GM21360 (cell line): Measurements from ENCODE around the gene OPCML.

Experiments used
- ATAC-seq: cut with Tn5 transposase; IDR thresholded peaks from one replicate; pipeline ENCODE4 v1.9.1; 2021; ENCODE audit warnings: mild to moderate bottlenecking, moderate library complexity; ENCODE audit not compliant: unreplicated experiment

Gene OPCML

DNA sequence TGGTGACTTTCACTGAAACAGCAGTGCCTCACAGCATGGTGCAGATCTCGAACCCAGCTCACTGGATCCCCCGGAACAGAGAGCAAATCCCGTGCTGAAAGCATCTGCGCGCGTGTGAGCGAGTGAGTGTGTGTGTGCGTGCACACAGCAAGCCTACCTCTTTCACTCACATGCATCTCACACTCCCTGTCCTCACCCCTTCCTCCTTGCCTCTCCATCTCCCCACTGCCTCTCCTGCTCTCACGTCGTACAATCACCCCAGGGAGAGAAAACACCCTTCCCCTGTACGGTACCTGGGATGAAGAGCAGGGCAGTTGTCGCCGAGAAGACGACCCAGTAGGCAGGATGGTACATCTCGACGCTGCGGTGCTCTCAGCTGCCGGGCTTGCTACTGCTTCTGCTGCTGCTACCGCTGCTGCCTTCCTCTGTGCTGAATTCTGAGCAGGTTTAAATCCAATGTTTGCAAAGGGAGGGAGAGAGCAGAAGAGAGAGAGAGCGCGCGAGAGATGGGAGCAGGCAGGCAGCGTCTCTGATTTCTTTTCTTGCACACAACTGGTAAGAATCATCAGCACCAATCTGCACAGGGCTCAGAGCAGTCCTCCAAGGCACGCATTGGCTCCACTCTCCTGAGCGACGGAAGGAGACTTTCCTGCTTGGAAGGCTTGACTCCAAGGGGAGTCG lies at the start of gene OPCML:
TSS of gene OPCML (minus strand) at position 531 of the 681 bp plus-strand sequence.
- no peak for ATAC-seq

DNA sequence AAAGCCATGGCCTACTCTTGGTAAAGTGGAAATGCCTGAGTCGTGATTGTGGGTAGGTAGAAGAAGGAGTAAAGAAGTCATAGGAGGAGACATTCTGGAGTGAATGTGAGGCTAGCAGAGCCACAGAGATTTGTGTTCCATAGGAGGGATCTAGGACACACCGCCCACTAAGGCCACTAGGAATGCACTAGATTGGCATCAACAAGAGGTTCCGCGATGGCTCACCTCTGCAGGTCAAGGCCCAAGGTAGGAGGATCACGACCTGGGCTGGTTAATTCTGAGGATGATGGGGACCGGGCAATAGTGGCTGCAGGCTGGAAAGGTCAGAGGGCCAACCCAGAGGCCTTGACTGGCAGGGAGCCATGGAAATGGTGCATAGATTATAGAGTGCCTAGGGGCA lies 48.8 kb upstream of the OPCML start:
- no peak for ATAC-seq

DNA sequence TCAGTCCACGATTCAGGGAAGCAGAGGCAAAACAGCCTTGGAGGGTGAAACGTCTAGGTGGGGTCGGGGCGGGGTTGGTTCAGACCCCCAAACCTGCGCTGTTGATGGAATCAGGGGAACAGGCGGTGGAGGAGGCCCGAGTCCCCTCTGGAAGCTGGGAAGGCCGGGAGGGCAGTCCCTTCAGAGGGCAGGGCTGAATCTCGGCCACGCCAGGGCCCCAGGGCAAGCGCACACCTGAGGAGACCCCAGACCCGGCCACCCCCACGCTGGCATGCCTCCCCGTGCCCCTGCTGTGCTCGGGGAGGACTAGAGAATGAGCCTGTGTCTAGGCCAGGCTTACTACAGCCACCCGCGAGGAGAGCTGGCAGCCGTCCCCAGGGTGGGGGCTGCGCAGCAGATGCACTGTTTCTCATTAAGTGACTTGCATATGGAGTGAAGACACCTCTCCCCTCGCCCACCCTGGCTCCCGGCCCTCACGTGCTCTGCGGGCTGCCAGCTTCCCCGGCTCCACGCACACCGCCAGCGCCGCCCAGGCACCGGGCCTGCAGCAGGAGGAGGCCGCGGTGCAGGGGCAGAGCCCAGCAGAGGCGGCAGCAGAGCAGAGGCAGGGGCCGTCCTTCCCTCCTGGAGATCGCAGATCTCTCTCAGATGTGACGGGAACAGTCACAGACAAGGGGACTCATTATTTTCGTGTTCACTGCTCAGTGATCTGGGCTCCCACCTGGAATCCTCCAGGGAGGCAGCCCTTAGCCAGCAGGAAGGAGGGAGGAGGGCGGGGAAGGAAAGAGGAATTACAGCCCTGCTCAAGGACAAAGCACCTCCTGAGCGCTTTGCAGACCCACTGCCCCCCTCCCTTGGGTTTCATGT lies 47.1 kb upstream of the OPCML start:
- no peak for ATAC-seq

DNA sequence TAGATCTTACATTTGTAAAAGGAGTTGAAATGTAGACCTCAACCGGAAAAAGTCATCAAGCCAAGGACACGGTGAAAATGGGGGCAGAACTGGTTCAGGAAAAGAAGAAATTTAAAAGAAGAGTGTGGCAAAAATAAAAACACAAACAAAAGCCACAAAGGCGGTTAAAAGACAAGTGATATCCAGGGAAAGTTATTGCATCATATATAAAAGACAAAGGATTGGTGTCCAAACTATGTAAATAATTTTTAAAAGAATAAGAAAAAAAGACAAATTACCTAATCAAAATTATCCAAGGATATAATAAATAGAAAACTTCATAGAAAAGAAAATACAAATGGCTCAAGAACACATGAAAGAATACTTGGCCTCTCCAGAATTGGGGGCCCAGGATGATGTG lies 45.1 kb upstream of the OPCML start:
- no peak for ATAC-seq

DNA sequence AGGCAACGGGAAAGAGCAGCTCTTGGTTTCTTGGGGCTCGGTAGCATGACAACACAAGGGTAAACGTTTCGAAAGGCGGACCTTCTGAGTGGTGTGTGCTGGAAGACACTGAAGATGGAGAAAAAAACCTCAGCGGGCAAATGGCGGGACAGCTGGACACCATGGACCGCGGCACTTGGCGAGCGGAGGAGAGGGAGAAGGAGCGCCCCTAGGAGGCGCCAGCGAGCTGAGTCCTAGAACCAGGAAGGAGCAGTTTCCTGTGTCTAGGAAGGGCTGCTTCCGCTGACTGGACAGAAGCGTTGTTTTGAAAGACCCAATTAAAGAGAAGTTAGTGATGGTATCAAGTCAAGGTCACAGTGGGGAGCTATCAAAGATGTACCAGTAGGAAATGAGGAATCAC lies 44.0 kb upstream of the OPCML start:
- no peak for ATAC-seq

DNA sequence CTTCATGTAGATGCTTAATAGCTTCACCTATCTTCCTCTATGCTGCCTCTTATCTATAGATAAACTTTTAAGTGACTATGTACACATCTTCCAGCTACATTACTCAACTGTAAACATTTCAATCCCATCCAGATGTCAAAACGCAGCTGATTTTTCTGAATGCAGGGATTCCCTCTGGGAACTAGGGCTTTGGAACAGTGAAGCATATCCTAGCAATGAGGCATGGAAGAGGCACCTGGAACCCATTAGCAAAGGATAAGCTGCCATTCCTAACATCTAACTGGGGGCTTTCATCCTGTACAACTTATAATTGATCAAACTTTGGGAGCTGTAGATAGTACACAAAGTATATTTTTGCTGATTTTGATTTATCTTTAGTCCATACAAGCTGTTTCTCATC lies 40.8 kb upstream of the OPCML start:
- no peak for ATAC-seq

DNA sequence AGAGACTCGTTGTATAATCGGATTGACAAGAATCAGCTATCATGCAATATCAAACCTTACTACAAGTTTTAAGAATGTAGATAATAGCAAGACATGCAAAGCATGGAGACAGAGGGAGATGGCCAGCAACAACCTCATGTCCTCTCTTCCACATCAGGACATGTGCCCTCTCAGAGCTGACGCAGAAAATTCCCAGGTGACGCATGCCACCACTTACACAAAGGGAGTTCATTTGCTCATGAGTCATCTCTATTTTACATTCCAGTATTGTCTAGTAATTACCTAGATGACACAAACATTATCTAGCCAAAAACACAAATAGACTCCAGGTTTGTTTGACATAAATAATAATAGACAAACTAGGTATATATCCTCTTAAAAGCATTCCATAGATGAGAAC lies 38.1 kb upstream of the OPCML start:
- no peak for ATAC-seq

DNA sequence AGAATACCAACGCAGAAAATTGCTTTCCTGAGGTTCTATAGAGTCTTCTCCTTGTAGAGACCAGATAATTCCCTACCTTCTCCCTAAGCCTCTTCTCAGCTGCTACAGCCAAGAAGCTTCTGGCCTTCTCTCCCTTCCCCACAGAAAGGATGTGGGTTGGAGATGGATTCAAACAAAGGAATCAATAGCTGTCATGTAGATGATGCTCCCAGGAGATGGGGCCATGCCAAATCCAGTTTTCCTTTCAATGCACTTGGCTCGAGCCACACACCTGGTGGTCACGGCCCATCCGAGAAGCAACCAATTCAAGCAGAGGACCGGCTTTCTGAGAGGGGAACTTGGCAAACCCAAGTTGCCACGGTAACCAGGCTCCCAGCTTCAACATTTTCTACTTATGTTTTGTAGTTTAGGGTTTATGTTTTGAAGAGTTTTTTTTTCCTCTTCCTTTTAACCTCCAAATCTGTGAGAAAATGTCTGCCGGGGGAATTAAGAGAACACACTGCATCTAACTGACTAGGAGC lies 31.3 kb upstream of the OPCML start:
- ATAC-seq: no peak

DNA sequence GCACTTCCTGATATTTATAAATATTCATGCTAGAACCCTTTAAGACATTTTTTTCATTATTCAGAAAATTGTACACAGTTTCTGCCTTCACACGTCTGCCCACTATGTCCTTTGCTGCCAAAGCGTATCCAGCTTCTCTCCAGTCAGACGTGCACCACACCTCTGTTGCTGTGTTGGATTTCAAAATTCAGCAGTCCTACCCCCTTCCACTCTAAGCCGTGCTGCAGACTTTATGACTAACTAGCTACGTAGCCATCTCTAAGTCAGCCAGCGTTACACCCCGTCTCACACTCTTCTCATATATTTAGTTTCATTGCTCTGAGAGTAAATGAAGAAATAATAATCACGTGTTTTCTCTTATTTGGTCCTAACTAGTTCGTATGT lies 28.2 kb upstream of the OPCML start:
- ATAC-seq: no peak

DNA sequence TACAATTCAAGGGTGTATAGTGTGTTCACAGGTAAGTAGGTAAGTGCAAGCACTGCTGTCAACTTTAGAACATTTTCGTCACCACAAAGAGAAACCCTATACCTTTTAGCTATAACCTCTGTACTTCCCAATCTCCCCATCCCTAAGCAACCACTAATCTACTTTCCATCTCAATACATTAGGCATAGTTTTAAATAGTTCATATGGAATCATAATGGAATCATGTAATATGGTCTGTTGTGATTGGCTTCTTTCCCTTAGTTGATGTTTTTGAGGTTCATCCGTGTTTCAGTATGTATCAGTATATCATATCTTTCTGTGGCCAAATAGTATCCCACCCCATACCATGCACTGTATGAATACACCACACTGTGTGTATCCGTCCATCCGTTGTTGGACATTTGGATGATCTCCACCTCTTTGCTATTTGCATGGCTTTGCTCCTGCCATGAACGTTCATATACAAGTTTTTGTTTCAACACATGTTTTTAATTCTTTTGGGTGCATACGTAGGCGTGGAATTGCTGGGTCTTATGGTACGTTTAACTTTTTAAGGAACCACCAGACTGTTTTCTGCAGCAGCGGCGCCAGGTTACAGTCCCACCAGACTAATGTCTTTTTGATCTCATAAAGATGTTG lies 27.7 kb upstream of the OPCML start:
- no peak for ATAC-seq

DNA sequence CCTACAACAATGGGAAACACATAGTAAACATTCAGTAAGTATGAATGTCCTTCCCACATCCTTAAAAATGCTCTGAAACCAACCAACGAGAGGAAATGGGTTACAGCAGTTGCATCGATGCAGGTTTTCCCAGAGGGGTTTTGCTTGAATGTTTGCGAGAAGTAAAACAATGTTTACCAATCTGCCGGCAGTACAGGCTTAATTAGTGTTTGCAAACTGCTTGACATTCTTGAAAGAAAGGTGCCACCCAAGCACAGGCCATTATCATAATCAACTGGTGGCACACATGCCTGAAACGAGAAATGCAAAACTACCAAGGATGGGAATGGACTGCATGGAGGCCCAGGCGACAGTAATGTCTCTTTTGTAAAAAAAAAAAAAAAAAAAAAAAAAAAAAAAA lies 27.1 kb upstream of the OPCML start:
- ATAC-seq: no peak

DNA sequence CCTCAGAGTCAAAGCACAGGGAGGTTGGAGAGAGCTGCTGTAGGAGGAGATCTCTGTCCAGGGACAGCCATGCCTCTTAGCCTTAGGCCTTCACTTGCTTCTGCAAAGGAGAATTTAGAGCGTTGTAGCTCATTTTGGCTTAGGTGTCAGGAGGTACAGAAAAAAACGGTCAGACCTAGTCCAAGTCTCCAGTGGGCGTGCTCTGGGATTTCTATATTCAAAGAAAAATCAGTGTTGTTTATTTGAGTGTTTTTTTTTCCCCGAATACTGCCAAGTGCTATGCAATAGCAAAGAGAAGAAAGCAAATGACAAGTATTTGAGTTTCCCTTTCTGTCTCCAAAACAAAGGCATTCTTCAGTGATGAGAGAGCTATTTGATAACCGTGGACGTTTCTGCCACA lies 22.7 kb upstream of the OPCML start:
- no peak for ATAC-seq

DNA sequence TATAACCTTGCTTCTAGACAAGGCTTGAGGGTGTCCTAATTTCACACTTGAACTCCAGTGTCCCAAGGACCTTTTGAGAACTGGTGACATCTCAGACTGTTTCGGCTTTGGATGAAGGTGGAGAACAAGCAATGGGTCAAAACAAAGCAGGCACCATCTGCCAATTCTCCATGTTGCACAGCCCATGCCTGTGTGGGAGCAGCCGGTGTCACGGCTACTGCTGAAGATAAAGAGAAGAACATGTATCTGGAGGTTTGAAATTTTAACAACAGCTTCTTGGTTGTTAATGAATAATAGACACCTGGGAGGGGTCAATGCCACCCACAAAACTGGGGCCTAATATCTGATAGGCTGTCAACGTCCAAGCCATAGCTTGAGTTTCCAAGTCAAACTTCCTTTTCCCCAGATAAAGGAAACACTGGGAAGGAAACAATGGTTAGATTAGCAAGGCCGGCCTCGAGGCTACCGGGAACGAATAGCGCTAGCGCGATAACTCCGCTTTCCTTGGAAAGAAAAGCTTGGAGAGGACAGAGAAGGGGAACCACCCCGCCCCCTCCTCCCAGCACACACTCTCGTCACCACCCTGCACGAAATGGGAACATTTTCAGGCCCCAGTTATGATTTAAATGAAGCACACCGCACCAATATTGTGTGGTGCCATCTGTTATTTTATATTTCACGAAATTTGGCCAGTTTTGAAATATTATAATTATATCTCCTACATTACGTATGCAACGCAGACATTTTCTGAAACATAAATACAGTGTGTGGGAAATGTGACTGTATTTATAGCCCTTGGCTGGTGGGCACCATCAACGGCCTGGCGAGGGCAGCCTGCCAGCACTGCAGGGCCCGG lies 21.8 kb upstream of the OPCML start:
- ATAC-seq: no peak

DNA sequence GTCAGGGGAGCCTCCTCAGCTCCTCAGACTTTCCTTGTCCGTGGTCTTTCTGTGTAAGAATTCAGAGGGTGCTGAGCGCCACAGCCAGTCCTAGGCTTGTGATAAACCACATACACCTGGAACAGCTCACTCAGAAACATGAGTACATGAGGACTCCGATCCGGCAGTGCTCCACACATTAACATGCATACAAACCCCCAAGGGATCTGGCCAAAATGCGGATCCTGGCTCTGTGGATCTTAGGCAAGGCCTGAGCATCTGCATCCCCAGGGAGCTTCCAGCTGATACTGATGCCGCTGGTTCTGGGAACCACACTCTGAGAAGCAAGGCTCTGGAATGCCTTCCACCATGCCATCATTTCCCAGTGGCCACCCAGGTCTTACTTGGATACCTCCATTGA lies 20.6 kb upstream of the OPCML start:
- ATAC-seq: no peak

DNA sequence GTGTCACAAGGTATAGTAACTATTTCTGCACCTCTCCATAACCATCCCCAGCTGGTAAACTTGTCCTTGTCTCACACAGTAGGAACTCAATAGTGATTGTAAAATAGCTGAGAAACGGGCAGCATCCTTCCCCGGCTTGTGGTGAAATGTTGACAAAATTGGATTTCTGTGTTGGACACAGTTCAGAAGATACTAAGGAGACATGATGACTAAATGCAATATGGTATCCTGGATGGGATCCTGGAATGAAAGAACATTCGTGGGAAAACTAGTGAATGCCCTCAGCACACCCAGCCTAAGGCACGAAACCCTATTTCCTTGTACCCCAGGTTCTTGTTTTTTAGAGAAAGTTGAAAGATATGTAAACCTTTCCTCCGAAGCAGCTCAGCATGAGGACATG lies 18.8 kb upstream of the OPCML start:
- ATAC-seq: no peak

DNA sequence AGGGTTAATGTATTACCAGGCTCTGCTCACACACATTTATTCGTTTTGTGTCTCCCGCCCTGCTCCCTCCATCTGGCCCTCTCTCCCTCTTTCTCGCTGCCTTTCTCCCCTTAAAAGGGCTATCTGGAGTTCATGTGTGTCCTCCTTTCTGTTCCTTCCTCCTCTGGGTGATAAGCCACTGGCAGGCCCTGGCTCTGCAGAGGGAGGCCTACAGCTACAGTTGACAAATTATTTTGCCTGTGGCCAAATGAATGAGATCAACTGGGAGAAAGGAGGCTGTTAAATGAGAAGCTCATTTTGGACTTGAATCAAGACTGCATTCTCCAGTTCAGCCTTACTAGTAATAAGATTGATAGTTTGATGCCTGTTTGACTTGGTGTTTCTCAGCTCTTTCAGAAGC lies 17.5 kb upstream of the OPCML start:
- ATAC-seq: no peak

DNA sequence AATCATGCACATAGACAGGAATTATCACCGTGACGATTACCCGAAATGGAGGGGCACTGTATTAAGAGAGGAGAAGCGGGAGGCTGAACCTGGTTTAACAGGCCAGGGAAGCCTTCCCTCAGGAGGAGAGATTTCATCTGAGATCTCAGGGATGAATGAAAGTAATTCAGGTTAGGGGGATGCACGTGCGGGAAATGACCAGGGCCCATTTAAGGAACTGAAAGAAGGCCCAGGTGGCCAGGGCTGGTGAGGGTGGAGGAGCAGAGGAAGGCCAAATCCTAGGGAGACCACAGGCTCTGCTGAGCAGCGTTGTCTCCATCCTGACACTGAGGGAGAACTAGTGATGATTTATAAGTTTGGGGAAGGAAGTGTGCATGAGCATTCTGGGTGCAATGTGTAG lies 16.3 kb upstream of the OPCML start:
- no peak for ATAC-seq

DNA sequence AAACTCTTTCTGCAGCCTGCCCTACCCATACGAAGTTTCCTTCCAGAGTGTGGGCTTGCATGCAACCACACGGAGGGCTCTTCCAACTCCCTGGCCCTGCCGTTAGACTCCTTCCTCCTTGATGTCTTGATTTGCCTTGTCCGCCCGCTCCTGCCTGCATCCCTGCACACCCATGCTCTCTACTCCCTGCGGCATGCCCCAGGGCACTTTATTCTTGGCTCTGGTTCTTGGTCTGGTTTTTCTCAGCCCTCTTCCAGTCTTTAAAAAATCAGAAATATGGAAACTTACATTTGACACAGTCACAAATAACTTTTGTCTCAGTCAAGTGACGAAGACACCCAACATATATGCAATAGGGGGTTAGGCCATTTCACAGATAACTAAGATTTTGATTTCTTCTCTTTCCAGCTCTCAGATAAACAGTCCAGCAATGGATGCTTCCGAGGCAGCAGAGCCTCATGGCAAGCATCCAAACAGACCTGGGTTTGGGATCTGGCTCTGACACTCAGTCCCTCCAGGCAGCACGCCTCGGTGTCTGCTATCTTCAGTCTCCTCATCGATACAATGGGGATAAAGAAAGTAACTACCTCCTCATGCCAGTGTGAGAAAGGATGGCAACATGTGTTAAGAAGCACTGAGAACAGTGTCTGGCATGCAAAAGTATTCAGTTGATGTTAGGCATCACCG lies 15.7 kb upstream of the OPCML start:
- no peak for ATAC-seq

DNA sequence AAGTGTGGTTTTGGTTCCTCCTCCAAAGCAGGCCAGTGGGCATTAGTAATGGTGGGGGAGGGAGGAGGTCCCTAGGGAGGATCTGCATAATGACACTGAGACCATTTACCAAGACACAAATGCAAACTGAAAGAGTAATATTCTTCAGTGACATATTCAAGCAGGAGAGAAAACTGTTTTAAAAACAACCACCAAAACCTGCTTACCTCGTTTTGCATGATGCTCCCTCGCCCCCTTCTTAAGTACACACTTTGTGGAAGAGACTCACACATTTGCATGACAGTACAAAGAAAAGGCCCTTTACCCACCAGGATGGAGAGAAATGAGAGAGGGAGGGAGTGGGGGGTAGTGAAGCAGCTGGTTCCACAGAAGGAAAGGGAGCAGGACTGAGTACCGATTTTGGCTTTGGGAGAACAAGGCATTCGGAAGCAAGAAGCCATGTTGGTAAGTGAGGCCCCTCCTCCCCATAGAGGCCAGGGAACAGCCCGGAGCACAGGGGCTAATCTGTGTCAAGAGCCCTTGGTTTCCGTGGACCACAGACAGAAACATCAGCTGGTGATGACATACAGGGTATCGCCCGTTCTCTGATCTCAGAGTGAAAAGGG lies 13.0 kb upstream of the OPCML start:
- peak; percentile 76 for ATAC-seq

DNA sequence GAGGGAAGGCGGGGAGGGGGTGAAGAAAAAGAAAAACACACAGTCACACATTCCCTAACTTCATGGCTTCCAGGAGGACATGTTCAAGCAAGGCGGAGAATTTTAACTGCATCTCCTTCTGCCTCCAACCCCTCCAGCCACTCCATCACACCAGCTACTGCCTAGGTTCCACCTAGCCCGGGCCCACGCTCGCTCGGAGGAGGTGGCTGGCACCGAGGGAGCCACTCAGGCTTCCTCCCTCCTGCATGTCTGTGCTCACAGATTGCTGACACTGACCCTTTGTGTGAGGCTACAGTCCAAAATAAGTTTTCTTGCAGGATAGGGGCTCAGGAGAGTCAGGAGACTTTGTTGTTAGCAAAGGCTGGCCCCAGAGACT lies 9.4 kb upstream of the OPCML start:
- no peak for ATAC-seq
